ENCODE data around the gene DGCR8.

The DGCR8 gene

GRCh38 chr22:20095521-20095920 is 15.5 kb downstream of the DGCR8 start:
- 97% methylated on average over 4 of the region's 4 CpGs for WGBS
- H3K27ac ChIP-seq (ENCODE audit: low read depth, low read length) = no peak overlapping the region
- H3K4me1 ChIP-seq (ENCODE audit: insufficient read depth, low read length) = 0 out of 2 replicates have a peak, but pooled peaks cover 4% of the 10 kb centered on the region
- H3K4me3 ChIP-seq (ENCODE audit: low read length) = no peak overlapping the region
- no peaks in the 10 kb centered on the region for H3K9me3 ChIP-seq (ENCODE audit: insufficient read depth, low read depth, low read length)
- peaks cover 97% of the 10 kb centered on the region for H3K36me3 ChIP-seq (ENCODE audit: insufficient read depth, low read length)
- no peak overlapping the region for H3K9ac ChIP-seq (ENCODE audit: low read depth, low read length)
- H3K27me3 ChIP-seq (ENCODE audit: insufficient read depth, low read length) = no peaks in the 10 kb centered on the region

- no peak overlapping the region for H3K9ac ChIP-seq (ENCODE audit: low read depth, low read length)
- H3K36me3 ChIP-seq (ENCODE audit: insufficient read depth, low read length) = peaks cover 96% of the 10 kb centered on the region
- H3K4me3 ChIP-seq (ENCODE audit: low read length) = no peak overlapping the region
- no peaks in the 10 kb centered on the region for H3K9me3 ChIP-seq (ENCODE audit: insufficient read depth, low read depth, low read length)
- H3K27ac ChIP-seq (ENCODE audit: low read depth, low read length) = no peak overlapping the region
- 0 out of 2 replicates have a peak, but pooled peaks cover 4% of the 10 kb centered on the region for H3K4me1 ChIP-seq (ENCODE audit: insufficient read depth, low read length)
- 94% methylated on average over 2 of the region's 2 CpGs for WGBS
- H3K27me3 ChIP-seq (ENCODE audit: insufficient read depth, low read length) = no peaks in the 10 kb centered on the region
Observed at GRCh38 chr22:20096574-20097420, 16.8 kb downstream of the DGCR8 start.

- no peak overlapping the region for H3K27ac ChIP-seq (ENCODE audit: low read depth, low read length)
- WGBS = 94% methylated on average over 6 of the region's 6 CpGs
- H3K9ac ChIP-seq (ENCODE audit: low read depth, low read length) = no peak overlapping the region
- H3K9me3 ChIP-seq (ENCODE audit: insufficient read depth, low read depth, low read length) = no peaks in the 10 kb centered on the region
- H3K4me3 ChIP-seq (ENCODE audit: low read length) = no peak overlapping the region
- peaks cover 91% of the 10 kb centered on the region for H3K36me3 ChIP-seq (ENCODE audit: insufficient read depth, low read length)
- no peaks in the 10 kb centered on the region for H3K27me3 ChIP-seq (ENCODE audit: insufficient read depth, low read length)
- 0 out of 2 replicates have a peak, but pooled peaks cover 4% of the 10 kb centered on the region for H3K4me1 ChIP-seq (ENCODE audit: insufficient read depth, low read length)
Observed at GRCh38 chr22:20099099-20099711, 19.2 kb downstream of the DGCR8 start.

GRCh38 chr22:20101638-20102037 is 21.6 kb downstream of the DGCR8 start:
- H3K27ac ChIP-seq (ENCODE audit: low read depth, low read length) = no peak overlapping the region
- WGBS = 95% methylated on average over 8 of the region's 8 CpGs
- H3K36me3 ChIP-seq (ENCODE audit: insufficient read depth, low read length) = peaks cover 90% of the 10 kb centered on the region

GRCh38 chr22:20102203-20102780 is 22.3 kb downstream of the DGCR8 start:
- 0 out of 2 replicates have a peak, but pooled peaks cover 4% of the 10 kb centered on the region for H3K4me1 ChIP-seq (ENCODE audit: insufficient read depth, low read length)
- peaks cover 90% of the 10 kb centered on the region for H3K36me3 ChIP-seq (ENCODE audit: insufficient read depth, low read length)
- H3K27me3 ChIP-seq (ENCODE audit: insufficient read depth, low read length) = no peaks in the 10 kb centered on the region
- no peaks in the 10 kb centered on the region for H3K9me3 ChIP-seq (ENCODE audit: insufficient read depth, low read depth, low read length)
- no peak overlapping the region for H3K9ac ChIP-seq (ENCODE audit: low read depth, low read length)
- H3K27ac ChIP-seq (ENCODE audit: low read depth, low read length) = no peak overlapping the region
- no peak overlapping the region for H3K4me3 ChIP-seq (ENCODE audit: low read length)
- 95% methylated on average over 12 of the region's 12 CpGs for WGBS

More at GRCh38 chr22:20101638-20102037, 21.6 kb downstream of the DGCR8 start:
- H3K4me1 ChIP-seq (ENCODE audit: insufficient read depth, low read length) = 0 out of 2 replicates have a peak, but pooled peaks cover 4% of the 10 kb centered on the region
- H3K4me3 ChIP-seq (ENCODE audit: low read length) = no peak overlapping the region
- no peak overlapping the region for H3K9ac ChIP-seq (ENCODE audit: low read depth, low read length)
- no peaks in the 10 kb centered on the region for H3K9me3 ChIP-seq (ENCODE audit: insufficient read depth, low read depth, low read length)
- no peaks in the 10 kb centered on the region for H3K27me3 ChIP-seq (ENCODE audit: insufficient read depth, low read length)

- no peak overlapping the region for H3K9ac ChIP-seq (ENCODE audit: low read depth, low read length)
- H3K27ac ChIP-seq (ENCODE audit: low read depth, low read length) = no peak overlapping the region
- no peaks in the 10 kb centered on the region for H3K9me3 ChIP-seq (ENCODE audit: insufficient read depth, low read depth, low read length)
- peaks cover 93% of the 10 kb centered on the region for H3K36me3 ChIP-seq (ENCODE audit: insufficient read depth, low read length)
- 97% methylated on average over 7 of the region's 7 CpGs for WGBS
- H3K4me1 ChIP-seq (ENCODE audit: insufficient read depth, low read length) = no peaks in the 10 kb centered on the region
- H3K4me3 ChIP-seq (ENCODE audit: low read length) = no peak overlapping the region
- no peaks in the 10 kb centered on the region for H3K27me3 ChIP-seq (ENCODE audit: insufficient read depth, low read length)
Observed at GRCh38 chr22:20105456-20106204, 25.6 kb downstream of the DGCR8 start.

- Histone ChIP-seq H3K9ac (ENCODE audit: low read depth, low read length) (no peak overlapping the region), H3K4me1 (ENCODE audit: insufficient read depth, low read length) (no peaks in the 10 kb centered on the region), H3K4me3 (ENCODE audit: low read length) (no peak overlapping the region), H3K27me3 (ENCODE audit: insufficient read depth, low read length) (no peaks in the 10 kb centered on the region), H3K36me3 (ENCODE audit: insufficient read depth, low read length) (peaks cover 93% of the 10 kb centered on the region), H3K27ac (ENCODE audit: low read depth, low read length) (no peak overlapping the region), H3K9me3 (ENCODE audit: insufficient read depth, low read depth, low read length) (no peaks in the 10 kb centered on the region)
- WGBS = 95% methylated on average over 20 of the region's 20 CpGs
Observed at GRCh38 chr22:20106205-20106848, 26.3 kb downstream of the DGCR8 start.

GRCh38 chr22:20106849-20107237 is 26.8 kb downstream of the DGCR8 start:
- no peak overlapping the region for H3K9ac ChIP-seq (ENCODE audit: low read depth, low read length)
- H3K4me1 ChIP-seq (ENCODE audit: insufficient read depth, low read length) = no peaks in the 10 kb centered on the region
- no peaks in the 10 kb centered on the region for H3K27me3 ChIP-seq (ENCODE audit: insufficient read depth, low read length)
- no peak overlapping the region for H3K27ac ChIP-seq (ENCODE audit: low read depth, low read length)
- H3K9me3 ChIP-seq (ENCODE audit: insufficient read depth, low read depth, low read length) = no peaks in the 10 kb centered on the region
- H3K36me3 ChIP-seq (ENCODE audit: insufficient read depth, low read length) = peaks cover 92% of the 10 kb centered on the region
- H3K4me3 ChIP-seq (ENCODE audit: low read length) = no peak overlapping the region
- WGBS = 96% methylated on average over 10 of the region's 10 CpGs

GRCh38 chr22:20107471-20107901 is 27.4 kb downstream of the DGCR8 start:
- Histone ChIP-seq H3K36me3 (ENCODE audit: insufficient read depth, low read length) (peaks cover 92% of the 10 kb centered on the region), H3K27ac (ENCODE audit: low read depth, low read length) (no peak overlapping the region)

GRCh38 chr22:20107951-20108756 is 28.1 kb downstream of the DGCR8 start:
- Histone ChIP-seq H3K9me3 (ENCODE audit: insufficient read depth, low read depth, low read length) (no peaks in the 10 kb centered on the region), H3K36me3 (ENCODE audit: insufficient read depth, low read length) (peaks cover 94% of the 10 kb centered on the region), H3K27me3 (ENCODE audit: insufficient read depth, low read length) (no peaks in the 10 kb centered on the region), H3K27ac (ENCODE audit: low read depth, low read length) (no peak overlapping the region), H3K9ac (ENCODE audit: low read depth, low read length) (no peak overlapping the region), H3K4me3 (ENCODE audit: low read length) (no peak overlapping the region), H3K4me1 (ENCODE audit: insufficient read depth, low read length) (no peaks in the 10 kb centered on the region)
- 93% methylated on average over 13 of the region's 13 CpGs for WGBS

More at GRCh38 chr22:20107471-20107901, 27.4 kb downstream of the DGCR8 start:
- H3K4me3 ChIP-seq (ENCODE audit: low read length) = no peak overlapping the region
- 96% methylated on average over 7 of the region's 7 CpGs for WGBS
- no peaks in the 10 kb centered on the region for H3K9me3 ChIP-seq (ENCODE audit: insufficient read depth, low read depth, low read length)
- H3K4me1 ChIP-seq (ENCODE audit: insufficient read depth, low read length) = no peaks in the 10 kb centered on the region
- no peaks in the 10 kb centered on the region for H3K27me3 ChIP-seq (ENCODE audit: insufficient read depth, low read length)
- H3K9ac ChIP-seq (ENCODE audit: low read depth, low read length) = no peak overlapping the region

Measured in HUES64 (cell line).